ENCODE results near the gene C1orf56.
"Not testable (repeated sequence)": the region's sequence is repeated elsewhere in the genome, so short reads cannot be mapped to it uniquely, and the experiment has no call there.

Gene C1orf56

GRCh38 chr1:151060657-151061421 lies 13.3 kb downstream of the C1orf56 start:
- DNase-seq: peak; percentile 51

DNA sequence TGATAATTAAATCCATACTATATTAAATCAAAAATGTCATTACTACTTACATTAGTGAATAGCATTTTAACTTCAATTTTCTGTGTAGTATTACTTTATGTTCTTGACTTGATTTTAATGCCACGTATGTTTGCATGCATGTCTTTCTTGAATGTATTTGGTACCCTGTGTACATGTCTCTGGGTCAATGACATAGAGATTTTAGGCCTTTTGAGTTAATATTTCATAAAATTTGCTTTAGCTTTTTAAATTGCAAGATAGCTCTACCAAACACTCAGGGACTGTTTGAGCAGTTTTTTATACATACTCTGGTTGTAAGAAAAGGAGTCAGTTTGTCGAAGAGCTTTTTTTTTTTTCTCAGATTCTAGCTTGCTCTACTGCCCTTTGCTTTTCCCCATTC lies 14.2 kb downstream of the C1orf56 start:
- no peak for DNase-seq

DNA sequence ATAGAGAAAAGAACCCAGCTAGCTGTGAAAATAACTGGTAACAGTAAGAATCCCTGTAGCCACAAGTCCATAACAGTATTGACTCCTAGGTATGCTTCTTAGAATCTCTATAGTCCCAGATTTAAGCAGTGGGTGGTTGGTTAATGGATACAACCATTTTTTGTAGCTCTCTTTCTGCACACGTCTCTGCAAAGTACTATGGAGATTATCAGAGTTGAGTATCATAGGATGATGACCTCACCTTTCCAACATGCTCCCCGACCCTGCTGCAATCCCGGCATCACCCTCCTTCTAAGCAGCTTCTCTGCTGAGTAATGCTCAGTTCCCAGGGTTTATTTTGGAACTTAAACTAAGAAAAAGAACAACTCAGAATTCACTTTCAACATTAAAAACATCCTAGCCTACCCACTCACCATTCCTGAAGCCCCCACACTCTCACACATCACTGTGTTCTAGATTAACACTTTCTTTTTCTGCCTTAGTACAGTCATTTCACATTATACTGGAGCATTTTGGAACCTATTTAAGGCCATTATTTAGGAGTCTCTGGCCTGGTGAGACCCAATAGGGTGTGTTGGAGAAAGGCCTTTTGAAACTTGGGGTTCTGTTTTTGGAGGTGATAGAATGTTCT lies 15.3 kb downstream of the C1orf56 start:
- no peak for DNase-seq

- no peak for DNase-seq
These were observed 17.6 kb downstream of the C1orf56 start for GRCh38 chr1:151065089-151065645.

DNA sequence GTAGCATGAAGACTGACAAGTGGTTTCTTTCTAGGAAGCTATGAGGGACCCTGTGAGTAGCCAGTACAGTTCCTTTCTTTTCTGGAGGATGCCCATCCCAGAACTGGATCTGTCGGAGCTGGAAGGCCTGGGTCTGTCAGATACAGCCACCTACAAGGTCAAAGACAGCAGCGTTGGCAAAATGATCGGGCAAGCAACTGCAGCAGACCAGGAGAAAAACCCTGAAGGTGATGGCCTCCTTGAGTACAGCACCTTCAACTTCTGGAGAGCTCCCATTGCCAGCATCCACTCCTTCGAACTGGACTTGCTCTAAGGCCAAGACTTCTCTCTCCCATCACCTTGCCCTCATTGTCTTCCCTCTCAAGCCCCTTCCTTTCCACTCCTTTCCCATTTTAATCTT lies 19.6 kb downstream of the C1orf56 start:
- no peak for DNase-seq

DNA sequence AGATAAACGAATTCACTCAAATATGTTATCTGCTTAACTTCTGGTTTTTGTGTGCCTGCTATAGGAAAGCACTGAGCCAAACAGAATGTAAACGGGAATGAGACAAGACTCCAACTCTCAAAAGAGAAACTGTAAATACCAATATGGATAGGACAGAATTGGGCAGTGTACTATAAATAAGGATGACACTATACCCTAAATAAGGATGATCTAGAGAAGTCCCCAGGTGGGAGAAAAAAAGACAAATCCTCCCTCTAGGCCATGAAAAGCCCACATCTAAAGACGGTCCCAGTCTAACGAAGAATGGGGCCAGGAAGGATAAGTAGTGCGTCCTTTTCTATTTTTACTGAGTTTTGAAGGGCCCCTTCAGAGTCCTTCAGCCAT lies 21.5 kb downstream of the C1orf56 start:
- no peak for DNase-seq

DNA sequence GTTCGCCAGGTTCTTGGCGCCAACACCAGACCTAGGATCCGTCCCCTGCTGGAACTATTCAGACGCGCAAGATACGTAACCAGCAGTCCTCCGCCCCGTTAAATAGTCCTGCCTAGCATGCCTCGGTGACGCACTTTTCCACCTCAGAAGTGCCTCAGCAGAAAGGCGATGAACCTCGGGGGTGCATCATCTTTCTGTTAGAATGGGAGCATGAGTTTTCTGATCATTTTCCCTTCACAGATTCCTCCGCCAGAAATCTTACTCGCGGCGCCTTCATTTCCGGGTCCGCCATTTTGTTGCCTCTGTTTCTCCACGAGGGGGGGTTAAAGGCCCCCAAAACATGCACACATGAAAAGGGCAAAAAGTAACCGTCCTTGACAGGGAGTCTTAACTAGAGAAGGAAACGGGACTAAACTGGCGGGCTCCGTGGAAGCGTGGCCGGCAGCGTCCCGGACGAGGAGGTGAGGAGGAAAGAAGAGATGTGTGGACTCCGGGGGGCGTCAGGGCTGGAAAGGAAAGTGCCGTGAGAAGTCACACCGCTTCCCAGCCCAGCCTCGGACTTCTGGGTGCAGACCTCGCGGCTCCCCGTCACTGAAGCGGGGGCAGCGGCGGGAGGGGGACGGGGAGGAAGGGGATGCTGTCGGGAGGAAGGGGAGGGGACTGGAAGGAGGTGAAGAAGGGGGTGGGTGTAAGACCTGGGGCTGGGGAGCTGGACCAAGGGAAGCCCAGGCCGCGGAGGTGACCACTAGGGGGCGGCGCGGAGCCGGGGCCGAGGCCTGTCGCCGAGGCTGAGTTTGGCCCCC lies 23.1 kb downstream of the C1orf56 start, which contains the start of gene GABPB2:
Gene GABPB2 (plus strand): TSS at position 288 of the 803 bp plus-strand sequence. CDS start 17,429 bp downstream, outside the sequence.
- DNase-seq: peak; percentile 100

DNA sequence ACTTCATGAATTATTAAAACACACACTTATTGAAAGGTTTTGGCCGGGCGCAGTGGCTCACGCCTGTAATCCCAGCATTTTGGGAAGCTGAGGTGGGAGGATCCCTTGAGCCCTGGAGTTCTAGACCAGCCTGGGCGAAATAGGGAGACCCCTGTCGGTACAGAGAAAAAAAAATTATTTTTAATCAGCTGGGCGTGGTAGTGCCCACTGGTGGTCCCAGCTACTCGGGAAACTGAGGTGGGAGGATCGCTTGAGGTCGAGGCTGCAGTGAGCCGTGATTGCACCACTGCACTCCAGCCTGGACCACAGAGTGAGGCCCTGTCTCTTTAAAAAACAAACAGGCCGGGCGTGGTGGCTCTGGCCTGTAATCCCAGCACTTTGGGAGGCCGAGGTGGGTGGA lies 24.7 kb downstream of the C1orf56 start:
- no peak for DNase-seq

DNA sequence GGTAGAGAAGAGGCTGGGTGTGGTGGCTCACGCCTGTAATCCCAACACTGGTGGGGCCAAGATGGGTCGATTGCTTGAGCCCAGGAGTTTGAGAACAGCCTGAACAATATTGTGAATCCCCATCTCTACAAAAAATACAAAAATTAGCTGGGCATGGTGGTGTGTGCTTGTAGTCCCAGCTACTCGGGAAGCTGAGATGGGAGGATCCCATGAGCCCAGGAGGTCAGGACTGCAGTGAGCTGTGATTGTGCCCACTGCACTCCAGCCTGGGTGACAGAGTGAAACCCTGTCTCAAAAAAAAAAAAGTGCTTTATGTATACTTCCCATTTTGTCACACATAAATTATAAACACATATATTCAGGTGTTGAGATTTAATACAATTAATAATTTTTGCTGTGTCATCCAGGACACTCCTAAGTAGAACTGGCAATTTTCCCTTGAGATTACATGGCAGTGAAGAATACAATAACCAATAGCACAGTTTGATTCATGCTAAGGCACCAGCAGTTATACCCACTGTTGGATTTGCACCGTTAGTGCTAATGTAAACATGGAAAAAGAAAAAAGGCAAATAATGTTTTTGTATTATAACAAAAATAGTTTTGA lies 38.5 kb downstream of the C1orf56 start:
- no peak for DNase-seq

- DNase-seq: not testable (repeated sequence)
These were observed 49.9 kb downstream of the C1orf56 start for GRCh38 chr1:151097426-151097825.

DNA sequence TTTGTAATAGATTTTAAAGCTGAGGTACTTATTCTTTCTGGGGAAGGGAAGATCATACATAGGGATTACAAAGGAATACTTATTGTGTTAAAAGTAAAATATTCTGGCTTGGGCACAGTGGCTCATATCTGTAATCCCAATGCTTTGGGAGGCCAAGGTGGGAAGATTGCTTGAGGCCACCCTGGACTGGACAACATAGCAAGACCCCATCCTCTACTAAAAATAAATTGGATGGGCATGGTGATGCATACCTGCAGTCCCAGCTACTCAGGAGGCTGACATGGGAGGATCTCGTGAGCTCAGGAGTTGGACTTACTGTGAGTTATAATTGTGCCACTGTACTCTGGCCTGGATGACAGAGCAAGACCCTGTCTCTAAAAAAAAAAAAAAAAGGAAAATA lies 50.6 kb downstream of the C1orf56 start:
- DNase-seq: no peak

Measured in right kidney (tissue), 1 donor.